Retinal pigment epithelial cell (primary cell): ENCODE results near the gene PRPF40A.

Experiments used
- DNase-seq: peaks from one replicate; pipeline ENCODE4 v3.0.0-alpha.2; 2010; ENCODE audit warnings: low read depth
- H3K4me3 ChIP-seq: 2 replicates; pipeline ENCODE4 v1.5.1; 2011; ENCODE audit warnings: mild to moderate bottlenecking, low read length, control low read depth, moderate library complexity
- TF ChIP-seq, protein P1 (sequence below): conservative IDR thresholded peaks from 2 replicates; pipeline ENCODE4 v1.5.1; 2011; ENCODE audit warnings: low read depth, low read length, control low read depth, inconsistent platforms

PRPF40A gene

GRCh38 chr2:152644189-152644873 lies 72.9 kb downstream of the PRPF40A start:
- no peak overlapping the region for H3K4me3 ChIP-seq
- TF ChIP-seq, protein P1, sequence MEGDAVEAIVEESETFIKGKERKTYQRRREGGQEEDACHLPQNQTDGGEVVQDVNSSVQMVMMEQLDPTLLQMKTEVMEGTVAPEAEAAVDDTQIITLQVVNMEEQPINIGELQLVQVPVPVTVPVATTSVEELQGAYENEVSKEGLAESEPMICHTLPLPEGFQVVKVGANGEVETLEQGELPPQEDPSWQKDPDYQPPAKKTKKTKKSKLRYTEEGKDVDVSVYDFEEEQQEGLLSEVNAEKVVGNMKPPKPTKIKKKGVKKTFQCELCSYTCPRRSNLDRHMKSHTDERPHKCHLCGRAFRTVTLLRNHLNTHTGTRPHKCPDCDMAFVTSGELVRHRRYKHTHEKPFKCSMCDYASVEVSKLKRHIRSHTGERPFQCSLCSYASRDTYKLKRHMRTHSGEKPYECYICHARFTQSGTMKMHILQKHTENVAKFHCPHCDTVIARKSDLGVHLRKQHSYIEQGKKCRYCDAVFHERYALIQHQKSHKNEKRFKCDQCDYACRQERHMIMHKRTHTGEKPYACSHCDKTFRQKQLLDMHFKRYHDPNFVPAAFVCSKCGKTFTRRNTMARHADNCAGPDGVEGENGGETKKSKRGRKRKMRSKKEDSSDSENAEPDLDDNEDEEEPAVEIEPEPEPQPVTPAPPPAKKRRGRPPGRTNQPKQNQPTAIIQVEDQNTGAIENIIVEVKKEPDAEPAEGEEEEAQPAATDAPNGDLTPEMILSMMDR, result no peak
- DNase-seq, result no peak

DNA sequence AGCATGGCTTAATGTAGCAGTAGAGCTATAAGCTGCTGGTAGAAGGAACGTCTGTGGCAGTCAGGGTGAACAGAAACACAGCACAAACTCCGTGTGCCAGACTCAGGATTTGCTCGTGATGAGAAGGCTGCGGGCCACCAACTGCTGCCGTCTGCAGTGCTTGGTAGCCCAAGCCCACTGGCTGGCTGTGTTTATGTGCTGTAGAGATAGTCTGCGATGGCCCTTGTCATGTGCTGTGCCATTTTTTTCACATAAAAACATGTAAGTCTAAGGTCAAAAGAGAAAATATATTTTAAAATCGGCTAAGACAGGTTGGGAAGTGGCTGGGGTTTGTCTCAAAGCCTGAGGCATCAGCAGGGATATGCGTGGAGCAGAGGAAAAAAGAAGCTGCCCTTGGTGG lies 78.7 kb downstream of the PRPF40A start:
- TF ChIP-seq, protein P1, result no peak
- no peak overlapping the region for H3K4me3 ChIP-seq
- DNase-seq, result no peak

DNA sequence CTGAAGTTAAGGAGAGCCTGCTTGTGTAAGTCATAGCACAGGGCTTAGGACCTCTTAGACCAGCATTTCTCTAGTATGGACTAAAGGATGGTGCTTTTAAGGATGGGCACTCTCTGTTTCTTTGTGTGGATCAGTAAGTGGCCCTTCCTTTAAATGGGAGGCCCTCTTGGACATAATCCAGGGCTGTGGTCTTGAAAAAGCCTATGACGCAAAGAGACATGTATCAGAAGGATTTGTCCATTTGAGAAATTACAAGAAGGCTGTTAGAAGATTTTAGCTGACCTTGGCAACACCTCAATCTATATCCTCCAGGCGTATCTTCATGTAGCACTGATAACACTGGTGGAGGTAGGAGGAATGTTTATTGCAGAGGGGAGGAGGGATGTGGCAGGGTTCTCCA lies 79.2 kb downstream of the PRPF40A start:
- no peak for DNase-seq
- TF ChIP-seq, protein P1, result no peak
- no peak overlapping the region for H3K4me3 ChIP-seq

DNA sequence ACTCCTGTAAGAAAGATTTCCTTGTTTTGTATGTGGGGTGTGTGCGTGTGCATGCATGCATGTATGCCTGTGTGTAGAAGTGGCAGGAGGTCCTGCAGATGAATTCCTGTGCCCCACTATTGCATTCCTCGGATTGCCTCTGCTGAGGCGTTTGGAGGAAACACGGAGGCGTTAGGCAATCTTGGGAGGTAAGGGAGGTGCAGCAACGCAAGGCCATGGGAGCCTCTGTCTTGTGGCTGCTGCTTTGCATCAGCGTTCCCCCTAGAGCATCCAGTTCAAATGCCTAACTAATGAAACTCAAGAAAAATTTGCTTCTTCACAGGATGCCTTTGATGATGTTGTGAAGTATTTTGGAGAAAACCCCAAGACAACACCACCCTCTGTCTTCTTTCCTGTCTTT lies 80.0 kb downstream of the PRPF40A start:
- DNase-seq, result no peak
- TF ChIP-seq, protein P1, result no peak

GRCh38 chr2:152635635-152636298 lies 81.5 kb downstream of the PRPF40A start:
- TF ChIP-seq, protein P1, result peak; percentile 80
- DNase-seq, result no peak

More for the DNA sequence above, 80.0 kb downstream of the PRPF40A start:
- H3K4me3 ChIP-seq, result no peak overlapping the region

DNA sequence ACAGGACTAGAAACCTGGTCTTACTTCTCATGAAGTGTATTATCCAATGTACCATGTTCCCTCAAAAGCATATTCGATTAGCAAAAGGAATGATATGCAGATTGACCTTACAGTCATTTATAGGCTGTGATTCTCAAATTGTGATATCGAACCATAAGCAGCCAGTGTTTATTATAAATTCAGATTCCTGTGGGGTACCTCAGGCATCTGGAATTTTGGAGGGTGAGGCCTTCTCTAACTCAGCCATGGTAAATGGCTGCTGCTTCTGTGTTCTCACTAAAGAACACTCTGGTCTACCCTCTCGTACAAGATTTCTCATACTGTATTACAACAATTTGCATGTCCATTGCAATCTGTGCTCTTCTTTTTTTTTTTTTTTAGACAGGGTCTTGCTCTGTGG lies 84.5 kb downstream of the PRPF40A start:
- no peak for DNase-seq
- TF ChIP-seq, protein P1, result no peak
- no peak overlapping the region for H3K4me3 ChIP-seq

More at GRCh38 chr2:152635635-152636298, 81.5 kb downstream of the PRPF40A start:
- no peak overlapping the region for H3K4me3 ChIP-seq

DNA sequence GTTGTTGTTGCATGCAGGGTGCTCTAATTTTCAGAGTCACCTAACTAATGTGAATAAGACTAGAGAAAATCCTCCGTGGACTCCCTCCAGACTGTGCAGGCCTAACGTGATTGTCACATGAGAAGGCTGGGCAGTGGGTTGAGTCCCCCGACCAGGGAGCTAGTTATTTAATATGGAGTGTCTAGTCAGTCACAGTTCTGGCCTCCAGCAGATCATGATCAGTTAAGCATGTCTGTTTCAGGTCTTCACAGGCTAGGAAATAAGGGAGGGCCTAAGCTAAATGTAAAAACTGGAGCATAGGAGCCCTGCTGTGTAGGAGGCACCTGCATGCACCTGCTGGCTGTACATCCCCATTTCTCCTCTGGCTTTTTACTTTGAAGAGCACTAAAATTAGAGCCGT lies 86.8 kb downstream of the PRPF40A start:
- TF ChIP-seq, protein P1, result no peak
- no peak for DNase-seq
- H3K4me3 ChIP-seq, result no peak overlapping the region
